ENCODE data around the gene COL11A2.

DNA sequence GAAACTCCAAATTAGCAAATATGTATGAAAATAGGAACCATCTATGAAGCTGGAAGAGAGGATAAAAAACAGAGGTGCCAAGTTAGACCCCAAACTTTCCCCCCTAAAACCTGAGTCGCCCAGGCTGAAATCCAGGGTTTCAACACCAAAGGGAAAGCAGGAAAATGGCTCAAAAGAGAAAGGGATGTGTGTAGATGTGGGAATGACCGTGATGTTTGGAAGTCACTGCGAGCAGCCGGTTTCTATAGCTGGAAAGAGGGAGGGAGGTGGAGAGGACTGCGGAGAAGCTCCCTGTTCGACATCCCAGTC is 20.5 kb upstream of the COL11A2 start:
- TF ChIP-seq POLR2A (IDR thresholded peaks at IDR 0.05) (no peak), POLR2AphosphoS5 (IDR thresholded peaks at IDR 0.05) (no peak)
- TF ChIP-seq, protein P1, sequence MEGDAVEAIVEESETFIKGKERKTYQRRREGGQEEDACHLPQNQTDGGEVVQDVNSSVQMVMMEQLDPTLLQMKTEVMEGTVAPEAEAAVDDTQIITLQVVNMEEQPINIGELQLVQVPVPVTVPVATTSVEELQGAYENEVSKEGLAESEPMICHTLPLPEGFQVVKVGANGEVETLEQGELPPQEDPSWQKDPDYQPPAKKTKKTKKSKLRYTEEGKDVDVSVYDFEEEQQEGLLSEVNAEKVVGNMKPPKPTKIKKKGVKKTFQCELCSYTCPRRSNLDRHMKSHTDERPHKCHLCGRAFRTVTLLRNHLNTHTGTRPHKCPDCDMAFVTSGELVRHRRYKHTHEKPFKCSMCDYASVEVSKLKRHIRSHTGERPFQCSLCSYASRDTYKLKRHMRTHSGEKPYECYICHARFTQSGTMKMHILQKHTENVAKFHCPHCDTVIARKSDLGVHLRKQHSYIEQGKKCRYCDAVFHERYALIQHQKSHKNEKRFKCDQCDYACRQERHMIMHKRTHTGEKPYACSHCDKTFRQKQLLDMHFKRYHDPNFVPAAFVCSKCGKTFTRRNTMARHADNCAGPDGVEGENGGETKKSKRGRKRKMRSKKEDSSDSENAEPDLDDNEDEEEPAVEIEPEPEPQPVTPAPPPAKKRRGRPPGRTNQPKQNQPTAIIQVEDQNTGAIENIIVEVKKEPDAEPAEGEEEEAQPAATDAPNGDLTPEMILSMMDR (IDR thresholded peaks at IDR 0.05): no peak
